Measurements from ENCODE around the gene ZNF91.

The ZNF91 gene

GRCh38 chr19:23440791-23441190, 45.5 kb upstream of the ZNF91 start:
- Histone ChIP-seq H3K4me3 (ENCODE audit: low read depth, low read length) (no peak overlapping the region), H3K27ac (ENCODE audit: extremely low read depth, low read depth, low read length) (no peak overlapping the region), H3K9me3 (ENCODE audit: control insufficient read depth, insufficient read depth, low read depth, low read length) (no peaks in the 10 kb centered on the region), H3K4me1 (ENCODE audit: control insufficient read depth, insufficient read depth, low read length) (no peaks in the 10 kb centered on the region), H3K36me3 (ENCODE audit: control insufficient read depth in 2 of 2, insufficient read depth in 1 of 2, low read length in 2 of 2) (no peaks in the 10 kb centered on the region)
- ChIA-PET POLR2A (no interaction called here), CTCF (interaction anchor here (0.7 to 1.0 kb wide), 6 partner anchors 9 to 1224 kb away, joined by 3 to 6 read pairs (median 4); no protein-coding TSS in a partner anchor)
- TF ChIP-seq ZNF785 (tag by site-specific recombination; IDR thresholded peaks at IDR 0.05) (no peak), YY1 (tag by site-specific recombination; IDR thresholded peaks at IDR 0.05) (no peak), ZNF629 (tag by site-specific recombination; IDR thresholded peaks at IDR 0.05) (no peak), ZNF561 (tag by site-specific recombination; IDR thresholded peaks at IDR 0.05; ENCODE audit: borderline replicate concordance) (no peak), ZNF654 (tag by site-specific recombination; IDR thresholded peaks at IDR 0.05; ENCODE audit: low read depth) (0 out of 2 replicates have a peak, but pooled peaks have one; percentile 4), TRIM28 (IDR thresholded peaks at IDR 0.05; ENCODE audit: borderline replicate concordance, low read length) (no peak), KLF17 (tag by site-specific recombination; IDR thresholded peaks at IDR 0.05) (no peak), ZNF416 (tag by site-specific recombination; IDR thresholded peaks at IDR 0.05) (no peak)
- TF ChIP-seq, protein P1, sequence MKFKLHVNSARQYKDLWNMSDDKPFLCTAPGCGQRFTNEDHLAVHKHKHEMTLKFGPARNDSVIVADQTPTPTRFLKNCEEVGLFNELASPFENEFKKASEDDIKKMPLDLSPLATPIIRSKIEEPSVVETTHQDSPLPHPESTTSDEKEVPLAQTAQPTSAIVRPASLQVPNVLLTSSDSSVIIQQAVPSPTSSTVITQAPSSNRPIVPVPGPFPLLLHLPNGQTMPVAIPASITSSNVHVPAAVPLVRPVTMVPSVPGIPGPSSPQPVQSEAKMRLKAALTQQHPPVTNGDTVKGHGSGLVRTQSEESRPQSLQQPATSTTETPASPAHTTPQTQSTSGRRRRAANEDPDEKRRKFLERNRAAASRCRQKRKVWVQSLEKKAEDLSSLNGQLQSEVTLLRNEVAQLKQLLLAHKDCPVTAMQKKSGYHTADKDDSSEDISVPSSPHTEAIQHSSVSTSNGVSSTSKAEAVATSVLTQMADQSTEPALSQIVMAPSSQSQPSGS (tag by site-specific recombination; IDR thresholded peaks at IDR 0.05; ENCODE audit: low read depth), result no peak

GRCh38 chr19:23440207-23440606, 44.9 kb upstream of the ZNF91 start:
- Histone ChIP-seq H3K9me3 (ENCODE audit: control insufficient read depth, insufficient read depth, low read depth, low read length) (no peaks in the 10 kb centered on the region), H3K4me3 (ENCODE audit: low read depth, low read length) (no peak overlapping the region), H3K36me3 (ENCODE audit: control insufficient read depth in 2 of 2, insufficient read depth in 1 of 2, low read length in 2 of 2) (no peaks in the 10 kb centered on the region), H3K4me1 (ENCODE audit: control insufficient read depth, insufficient read depth, low read length) (no peaks in the 10 kb centered on the region), H3K27ac (ENCODE audit: extremely low read depth, low read depth, low read length) (no peak overlapping the region)
- CTCF ChIA-PET, result interaction anchor here (0.7 to 1.0 kb wide), 2 partner anchors 9 to 203 kb away, joined by 3 to 4 read pairs; no protein-coding TSS in a partner anchor
- TF ChIP-seq, protein P2, sequence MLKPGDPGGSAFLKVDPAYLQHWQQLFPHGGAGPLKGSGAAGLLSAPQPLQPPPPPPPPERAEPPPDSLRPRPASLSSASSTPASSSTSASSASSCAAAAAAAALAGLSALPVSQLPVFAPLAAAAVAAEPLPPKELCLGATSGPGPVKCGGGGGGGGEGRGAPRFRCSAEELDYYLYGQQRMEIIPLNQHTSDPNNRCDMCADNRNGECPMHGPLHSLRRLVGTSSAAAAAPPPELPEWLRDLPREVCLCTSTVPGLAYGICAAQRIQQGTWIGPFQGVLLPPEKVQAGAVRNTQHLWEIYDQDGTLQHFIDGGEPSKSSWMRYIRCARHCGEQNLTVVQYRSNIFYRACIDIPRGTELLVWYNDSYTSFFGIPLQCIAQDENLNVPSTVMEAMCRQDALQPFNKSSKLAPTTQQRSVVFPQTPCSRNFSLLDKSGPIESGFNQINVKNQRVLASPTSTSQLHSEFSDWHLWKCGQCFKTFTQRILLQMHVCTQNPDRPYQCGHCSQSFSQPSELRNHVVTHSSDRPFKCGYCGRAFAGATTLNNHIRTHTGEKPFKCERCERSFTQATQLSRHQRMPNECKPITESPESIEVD (tag by site-specific recombination; IDR thresholded peaks at IDR 0.05), result no peak
- no peak for TF ChIP-seq PATZ1 (tag by site-specific recombination; IDR thresholded peaks at IDR 0.05)
- no peak for TF ChIP-seq ZNF645 (tag by site-specific recombination; IDR thresholded peaks at IDR 0.05)
- TF ChIP-seq ZBTB17 (tag by site-specific recombination; IDR thresholded peaks at IDR 0.05), result no peak
- no peak for TF ChIP-seq ZNF416 (tag by site-specific recombination; IDR thresholded peaks at IDR 0.05)
- no peak for TF ChIP-seq ZNF473 (tag by site-specific recombination; IDR thresholded peaks at IDR 0.05)
- TF ChIP-seq, protein P3, sequence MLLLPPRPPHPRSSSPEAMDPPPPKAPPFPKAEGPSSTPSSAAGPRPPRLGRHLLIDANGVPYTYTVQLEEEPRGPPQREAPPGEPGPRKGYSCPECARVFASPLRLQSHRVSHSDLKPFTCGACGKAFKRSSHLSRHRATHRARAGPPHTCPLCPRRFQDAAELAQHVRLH (tag by site-specific recombination; IDR thresholded peaks at IDR 0.05), result no peak
- TF ChIP-seq ZNF112 (tag by site-specific recombination; IDR thresholded peaks at IDR 0.05), result no peak
- TF ChIP-seq ZNF292 (tag by site-specific recombination; IDR thresholded peaks at IDR 0.05; ENCODE audit: borderline replicate concordance, low read depth), result no peak
- no peak for TF ChIP-seq ZNF214 (tag by site-specific recombination; IDR thresholded peaks at IDR 0.05; ENCODE audit: borderline replicate concordance)
- TF ChIP-seq, protein P4, sequence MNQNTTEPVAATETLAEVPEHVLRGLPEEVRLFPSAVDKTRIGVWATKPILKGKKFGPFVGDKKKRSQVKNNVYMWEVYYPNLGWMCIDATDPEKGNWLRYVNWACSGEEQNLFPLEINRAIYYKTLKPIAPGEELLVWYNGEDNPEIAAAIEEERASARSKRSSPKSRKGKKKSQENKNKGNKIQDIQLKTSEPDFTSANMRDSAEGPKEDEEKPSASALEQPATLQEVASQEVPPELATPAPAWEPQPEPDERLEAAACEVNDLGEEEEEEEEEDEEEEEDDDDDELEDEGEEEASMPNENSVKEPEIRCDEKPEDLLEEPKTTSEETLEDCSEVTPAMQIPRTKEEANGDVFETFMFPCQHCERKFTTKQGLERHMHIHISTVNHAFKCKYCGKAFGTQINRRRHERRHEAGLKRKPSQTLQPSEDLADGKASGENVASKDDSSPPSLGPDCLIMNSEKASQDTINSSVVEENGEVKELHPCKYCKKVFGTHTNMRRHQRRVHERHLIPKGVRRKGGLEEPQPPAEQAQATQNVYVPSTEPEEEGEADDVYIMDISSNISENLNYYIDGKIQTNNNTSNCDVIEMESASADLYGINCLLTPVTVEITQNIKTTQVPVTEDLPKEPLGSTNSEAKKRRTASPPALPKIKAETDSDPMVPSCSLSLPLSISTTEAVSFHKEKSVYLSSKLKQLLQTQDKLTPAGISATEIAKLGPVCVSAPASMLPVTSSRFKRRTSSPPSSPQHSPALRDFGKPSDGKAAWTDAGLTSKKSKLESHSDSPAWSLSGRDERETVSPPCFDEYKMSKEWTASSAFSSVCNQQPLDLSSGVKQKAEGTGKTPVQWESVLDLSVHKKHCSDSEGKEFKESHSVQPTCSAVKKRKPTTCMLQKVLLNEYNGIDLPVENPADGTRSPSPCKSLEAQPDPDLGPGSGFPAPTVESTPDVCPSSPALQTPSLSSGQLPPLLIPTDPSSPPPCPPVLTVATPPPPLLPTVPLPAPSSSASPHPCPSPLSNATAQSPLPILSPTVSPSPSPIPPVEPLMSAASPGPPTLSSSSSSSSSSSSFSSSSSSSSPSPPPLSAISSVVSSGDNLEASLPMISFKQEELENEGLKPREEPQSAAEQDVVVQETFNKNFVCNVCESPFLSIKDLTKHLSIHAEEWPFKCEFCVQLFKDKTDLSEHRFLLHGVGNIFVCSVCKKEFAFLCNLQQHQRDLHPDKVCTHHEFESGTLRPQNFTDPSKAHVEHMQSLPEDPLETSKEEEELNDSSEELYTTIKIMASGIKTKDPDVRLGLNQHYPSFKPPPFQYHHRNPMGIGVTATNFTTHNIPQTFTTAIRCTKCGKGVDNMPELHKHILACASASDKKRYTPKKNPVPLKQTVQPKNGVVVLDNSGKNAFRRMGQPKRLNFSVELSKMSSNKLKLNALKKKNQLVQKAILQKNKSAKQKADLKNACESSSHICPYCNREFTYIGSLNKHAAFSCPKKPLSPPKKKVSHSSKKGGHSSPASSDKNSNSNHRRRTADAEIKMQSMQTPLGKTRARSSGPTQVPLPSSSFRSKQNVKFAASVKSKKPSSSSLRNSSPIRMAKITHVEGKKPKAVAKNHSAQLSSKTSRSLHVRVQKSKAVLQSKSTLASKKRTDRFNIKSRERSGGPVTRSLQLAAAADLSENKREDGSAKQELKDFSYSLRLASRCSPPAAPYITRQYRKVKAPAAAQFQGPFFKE (tag by site-specific recombination; IDR thresholded peaks at IDR 0.05; ENCODE audit: borderline replicate concordance), result no peak
- TF ChIP-seq ZNF202 (tag by site-specific recombination; IDR thresholded peaks at IDR 0.05; ENCODE audit: borderline replicate concordance), result no peak
- TF ChIP-seq ZNF785 (tag by site-specific recombination; IDR thresholded peaks at IDR 0.05), result no peak
- POLR2A ChIA-PET, result no interaction called here

All from HEK293 (cell line).